ENCODE data around the gene C1QB. TPM values are rescaled to one million over a fixed set of nuclear protein-coding genes. Genes with fewer than 3 reads are reported as not detected.

The C1QB gene
- total and polyA plus RNA-seq, 2 of the 8 experiments (the other 6 are each of a cell fraction or from before 2014, with no cell fraction given) = not detected

GRCh38 chr1:22665752-22666151, 12.7 kb downstream of the C1QB start:
- Histone ChIP-seq H3K4me2 (ENCODE audit: insufficient read depth in 1 of 2, low read depth in 2 of 2, low read length in 2 of 2) (peak overlapping the region in 1 of 2 experiments; percentile 21; a peak in 1 of 4 replicates), H4K91ac (replicated peaks; ENCODE audit: insufficient read length, low read length) (no peak overlapping the region), H4K20me1 (replicated peaks in 1 of 2; ENCODE audit: control insufficient read depth in 1 of 2, insufficient read depth in 2 of 2, low read length in 2 of 2) (no peaks in the 10 kb centered on the region), H2AK5ac (ENCODE audit: low read depth, low read length) (no peak overlapping the region), H2BK20ac (ENCODE audit: low read length) (no peak overlapping the region), H2BK5ac (ENCODE audit: low read depth, low read length) (no peak overlapping the region), H2BK120ac (replicated peaks; ENCODE audit: low read depth, low read length) (no peak overlapping the region), H2BK12ac (ENCODE audit: low read depth, low read length) (no peak overlapping the region), H3K79me2 (ENCODE audit: control insufficient read depth in 1 of 2, insufficient read depth in 2 of 2, low read length in 2 of 2) (no peaks in the 10 kb centered on the region), H3K18ac (ENCODE audit: extremely low read depth, low read length) (no peak overlapping the region), H3K36me3 (ENCODE audit: control insufficient read depth in 2 of 4, insufficient read depth in 4 of 4, low read length in 3 of 4) (no peaks in the 10 kb centered on the region), H4K8ac (ENCODE audit: extremely low read depth, insufficient read depth, low read length) (no peak overlapping the region), H3K27ac (ENCODE audit: low read depth, low read length) (no peak overlapping the region), H2BK15ac (ENCODE audit: low read length) (no peak overlapping the region), H4K5ac (ENCODE audit: insufficient read length, low read depth, low read length) (no peak overlapping the region), H3K79me1 (ENCODE audit: low read depth, low read length) (no peaks in the 10 kb centered on the region), H3K4me1 (replicated peaks in 1 of 4; ENCODE audit: control insufficient read depth in 3 of 4, insufficient read depth in 4 of 4, low read length in 3 of 4) (peaks cover 0 to 1% (median 0%) of the 10 kb centered on the region in 4 experiments; a peak in 1 of 7 replicates), H3K4me3 (ENCODE audit: extremely low read depth in 1 of 4, insufficient read depth in 2 of 4, low read depth in 3 of 4, low read length in 4 of 4) (no peak overlapping the region), H3K56ac (replicated peaks; ENCODE audit: insufficient read length, low read depth, low read length) (no peak overlapping the region), H3K23me2 (ENCODE audit: low read depth, low read length) (no peaks in the 10 kb centered on the region; the same call in 1 of the 2 replicates), H3K9me3 (ENCODE audit: insufficient read depth in 2 of 2, low read depth in 1 of 2, low read length in 1 of 2) (no peaks in the 10 kb centered on the region), H3K23ac (ENCODE audit: insufficient read length) (no peak overlapping the region), H3K9ac (replicated peaks in 1 of 4; ENCODE audit: extremely low read depth in 1 of 4, low read depth in 3 of 4, low read length in 3 of 4) (no peak overlapping the region; a peak in 1 of 7 replicates), H3K27me3 (replicated peaks in 1 of 4; ENCODE audit: control insufficient read depth in 3 of 4, extremely low read depth in 1 of 4, insufficient read depth in 3 of 4, low read length in 3 of 4) (no peaks in the 10 kb centered on the region), H3K4ac (replicated peaks; ENCODE audit: insufficient read length, low read depth, low read length) (no peak overlapping the region), H2AFZ (ENCODE audit: low read length) (0 out of 2 replicates have a peak overlapping the region, but pooled peaks have one; percentile 86), H3K14ac (ENCODE audit: insufficient read length) (no peak overlapping the region)
- DNase-seq (ENCODE audit: low read depth in 1 of 2, low spot score in 2 of 2) = peak in 1 of 2 experiments; percentile 79
- CTCF ChIA-PET (ENCODE audit: partially characterized antibody) = interaction anchor here (0.6 to 3.8 kb wide), 27 partner anchors 10 to 298 kb away, joined by 3 to 27 read pairs (median 4); no protein-coding TSS in a partner anchor
- TF ChIP-seq CTCF (IDR thresholded peaks at IDR 0.05; ENCODE audit: control extremely low read depth in 1 of 3, insufficient read depth in 1 of 3, low read depth in 1 of 3, low read length in 3 of 3) = peak; percentile 81 to 91 (median 88)
- TF ChIP-seq SIRT6 (IDR thresholded peaks at IDR 0.05; ENCODE audit: low read length) = no peak
- no peak for TF ChIP-seq TEAD4 (IDR thresholded peaks at IDR 0.05; ENCODE audit: low read depth, low read length)
- TF ChIP-seq RAD21 (IDR thresholded peaks at IDR 0.05 in 1 of 2, conservative IDR thresholded peaks at IDR 0.05 in 1 of 2; ENCODE audit: low read depth in 2 of 2, low read length in 2 of 2) = peak; percentile 94 to 95
- POLR2A ChIA-PET (ENCODE audit: partially characterized antibody) = no interaction called here
- WGBS, 2 experiments (ENCODE audit: extremely low coverage in 1 of 2, insufficient coverage in 1 of 2, insufficient read length in 1 of 2, insufficient replicate concordance in 2 of 2, low coverage in 1 of 2, low lambda C conversion rate in 2 of 2, missing lambda C conversion rate in 1 of 2) = 48% methylated on average over 7 of the region's 7 CpGs; no CpG with 5 or more reads in 1 of the 2 experiments
- FAIRE-seq = peak; percentile 88
